Liver (tissue), 9 donors: ENCODE data around the gene JCHAIN. TPM values are rescaled to one million over a fixed set of nuclear protein-coding genes. Genes with fewer than 3 reads are reported as not detected.
"Not testable (repeated sequence)": the region's sequence is repeated elsewhere in the genome, so short reads cannot be mapped to it uniquely, and the experiment has no call there.

ENCODE experiments used
- DNase-seq: peaks from one replicate; pipeline ENCODE4 v3.0.0-alpha.2; 2017; ENCODE audit warnings: low spot score
- H3K27ac ChIP-seq, 2 donors: one replicate each; pipeline ENCODE4 v1.7.0; 2013; ENCODE audit warnings: inconsistent platforms in 2 of 2, low read length in 2 of 2, control low read depth in 1 of 2, low read depth in 1 of 2, mild to moderate bottlenecking in 1 of 2
- H3K27me3 ChIP-seq, 4 donors: one replicate each; pipeline versions ENCODE4 v1.6.1 to v1.7.0; 2013; ENCODE audit warnings: low read length in 3 of 4, inconsistent platforms in 1 of 4, mild to moderate bottlenecking in 1 of 4, moderate library complexity in 1 of 4; ENCODE audit not compliant: control insufficient read depth in 4 of 4, insufficient read depth in 4 of 4
- H3K36me3 ChIP-seq, 4 donors: one replicate each; pipeline versions ENCODE4 v1.6.1 to v1.7.0; 2013; ENCODE audit warnings: low read length in 3 of 4, mild to moderate bottlenecking in 3 of 4, low read depth in 1 of 4, moderate library complexity in 1 of 4; ENCODE audit not compliant: control insufficient read depth in 4 of 4, insufficient read depth in 3 of 4
- H3K4me1 ChIP-seq, 4 donors: one replicate each; pipeline versions ENCODE4 v1.6.1 to v1.7.0; 2013; ENCODE audit warnings: low read length in 3 of 4, mild to moderate bottlenecking in 3 of 4, moderate library complexity in 1 of 4; ENCODE audit not compliant: control insufficient read depth in 4 of 4, insufficient read depth in 4 of 4
- H3K4me3 ChIP-seq, 3 donors: one replicate each; pipeline versions ENCODE4 v1.6.1 to v1.7.0; 2013; ENCODE audit warnings: low read length in 3 of 3, control low read depth in 1 of 3, low read depth in 1 of 3, mild to moderate bottlenecking in 1 of 3
- H3K9ac ChIP-seq, 2 donors: one replicate each; pipeline ENCODE4 v1.7.0; 2013; ENCODE audit warnings: low read length in 2 of 2, mild to moderate bottlenecking in 2 of 2, moderate library complexity in 2 of 2, control low read depth in 1 of 2, low read depth in 1 of 2
- H3K9me3 ChIP-seq, 4 donors: one replicate each; pipeline versions ENCODE4 v1.6.1 to v1.7.0; 2013; ENCODE audit warnings: low read length in 3 of 4; ENCODE audit not compliant: control insufficient read depth in 4 of 4
- EGR1 ChIP-seq, 2 donors: IDR thresholded peaks; 2 replicates each; pipeline ENCODE4 v1.6.1; 2016 to 2018; ENCODE audit warnings: antibody characterized with exemption in 2 of 2, low read depth in 2 of 2
- FOXA1 ChIP-seq: IDR thresholded peaks from 2 replicates; pipeline ENCODE4 v1.6.1; 2016; ENCODE audit warnings: antibody characterized with exemption
- FOXA2 ChIP-seq: IDR thresholded peaks from 2 replicates; pipeline ENCODE4 v1.6.1; 2016; ENCODE audit warnings: antibody characterized with exemption
- GABPA ChIP-seq, 2 donors: IDR thresholded peaks in 1 of 2; conservative IDR thresholded peaks in 1 of 2; 2 replicates each; pipeline ENCODE4 v1.6.1; 2016; ENCODE audit warnings: antibody characterized with exemption in 2 of 2, mild to moderate bottlenecking in 1 of 2, moderate library complexity in 1 of 2
- HNF4A ChIP-seq, 2 donors: conservative IDR thresholded peaks; 2 replicates each; pipeline ENCODE4 v1.6.1; 2016; ENCODE audit warnings: antibody characterized with exemption in 2 of 2, mild to moderate bottlenecking in 2 of 2
- HNF4G ChIP-seq: IDR thresholded peaks from 2 replicates; pipeline ENCODE4 v1.6.1; 2016; ENCODE audit warnings: antibody characterized with exemption
- JUND ChIP-seq, 2 donors: IDR thresholded peaks; 2 replicates each; pipeline ENCODE4 v1.6.1; 2016; ENCODE audit warnings: antibody characterized with exemption in 2 of 2
- MAX ChIP-seq: IDR thresholded peaks from 2 replicates; pipeline ENCODE4 v1.6.1; 2016; ENCODE audit warnings: antibody characterized with exemption
- NR2F2 ChIP-seq: IDR thresholded peaks from 2 replicates; pipeline ENCODE4 v1.6.1; 2016; ENCODE audit warnings: antibody characterized with exemption
- RAD21 ChIP-seq, 2 donors: IDR thresholded peaks; 2 replicates each; pipeline ENCODE4 v1.6.1; 2016; ENCODE audit warnings: antibody characterized with exemption in 2 of 2, mild to moderate bottlenecking in 2 of 2
- RXRA ChIP-seq, 2 donors: IDR thresholded peaks; 2 replicates each; pipeline ENCODE4 v1.6.1; 2017 to 2018; ENCODE audit warnings: antibody characterized with exemption in 2 of 2, mild to moderate bottlenecking in 1 of 2
- SP1 ChIP-seq: IDR thresholded peaks from 2 replicates; pipeline ENCODE4 v1.6.1; 2018; ENCODE audit warnings: antibody characterized with exemption, mild to moderate bottlenecking
- TAF1 ChIP-seq: conservative IDR thresholded peaks from 2 replicates; pipeline ENCODE4 v1.6.1; 2016; ENCODE audit warnings: antibody characterized with exemption, mild to moderate bottlenecking
- YY1 ChIP-seq: IDR thresholded peaks from 2 replicates; pipeline ENCODE4 v1.6.1; 2016; ENCODE audit warnings: antibody characterized with exemption, mild to moderate bottlenecking
- WGBS: extraction: QIAGEN DNeasy Blood & Tissue Kit; methylation state at CpG from one replicate; pipeline ENCODE4 v1.1.7; 2013; 5-methylcytosine and 5-hydroxymethylcytosine counted together
- polyA plus RNA-seq, 2 donors: library from polyadenylated mRNA; stranded (reverse) in 1 of 2; unstranded in 1 of 2; fragments of 200-250 nt in 1 of 2; fragments of >200 nt in 1 of 2; fragmentation: Nextera tagmentation in 1 of 2; extraction: Ambion mirVana in 1 of 2; gene quantifications; one replicate each; pipeline versions ENCODE4 v1.2.1 to v1.2.3, GENCODE V29; 2013 to 2015
- total RNA-seq, 2 donors: library from RNA; depleted of rRNA; stranded (reverse); fragments of >200 nt; gene quantifications; one replicate each; pipeline ENCODE4 v1.2.3, GENCODE V29; 2014
- TF ChIP-seq, protein P1 (sequence below): fragments of 150-350 bp; IDR thresholded peaks from 2 replicates; pipeline ENCODE4 v1.5.1; 2017; ENCODE audit warnings: improper control_type of control experiment, low read depth, low read length; ENCODE audit not compliant: missing input control
- TF ChIP-seq, protein P2 (sequence below): IDR thresholded peaks from 2 replicates; pipeline ENCODE4 v1.6.1; 2016; ENCODE audit warnings: antibody characterized with exemption
- donor health status: healthy.
- donor health status: healthy.
- donor health status: healthy.
- donor health status: healthy.
- donor health status: healthy.

JCHAIN gene
- total and polyA plus RNA-seq, 4 donors: 2.1 to 69.5 (median 9.7) TPM

DNA sequence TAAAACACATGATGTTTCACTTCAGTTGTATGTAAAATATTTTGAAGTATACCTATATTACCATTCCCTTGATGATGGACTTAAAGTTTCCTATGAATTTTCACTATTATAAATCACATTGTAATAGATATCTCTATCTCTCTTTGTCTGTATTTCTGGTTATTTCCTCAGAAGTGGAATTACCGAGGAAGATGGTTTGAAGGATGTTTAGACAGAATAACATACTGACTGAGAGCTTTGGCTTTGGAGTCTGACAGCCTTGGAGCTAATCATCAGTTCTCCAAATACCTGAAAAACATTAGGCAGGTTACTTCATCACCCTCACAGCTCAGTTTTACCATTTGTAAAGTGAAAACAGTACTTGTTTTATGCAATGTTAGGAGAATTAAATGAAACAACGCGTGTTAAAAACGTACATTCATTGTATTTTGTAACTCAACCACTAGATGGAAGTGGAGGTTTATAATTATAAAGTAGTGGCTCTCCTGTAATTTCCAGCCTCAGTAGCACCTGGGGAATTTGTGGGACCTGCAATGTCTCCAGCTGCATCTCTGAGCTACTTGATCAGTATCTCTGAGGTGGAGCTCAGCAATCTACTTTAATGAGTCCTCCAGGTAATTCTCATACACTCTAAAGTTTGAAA, 14.3 kb downstream of the JCHAIN start:
- Histone ChIP-seq H3K9ac (peak overlapping the region in 1 of 2 donors; percentile 43), H3K27me3 (no peaks in the 10 kb centered on the region), H3K27ac (no peak overlapping the region), H3K9me3 (no peaks in the 10 kb centered on the region), H3K4me3 (no peak overlapping the region), H3K4me1 (peaks cover 0 to 4% (median 2%) of the 10 kb centered on the region in 4 donors), H3K36me3 (no peaks in the 10 kb centered on the region)
- TF ChIP-seq HNF4A (conservative IDR thresholded peaks at IDR 0.05) (no peak), RAD21 (IDR thresholded peaks at IDR 0.05) (peak; percentile 80 to 86), MAX (no peak)
- TF ChIP-seq, protein P1, sequence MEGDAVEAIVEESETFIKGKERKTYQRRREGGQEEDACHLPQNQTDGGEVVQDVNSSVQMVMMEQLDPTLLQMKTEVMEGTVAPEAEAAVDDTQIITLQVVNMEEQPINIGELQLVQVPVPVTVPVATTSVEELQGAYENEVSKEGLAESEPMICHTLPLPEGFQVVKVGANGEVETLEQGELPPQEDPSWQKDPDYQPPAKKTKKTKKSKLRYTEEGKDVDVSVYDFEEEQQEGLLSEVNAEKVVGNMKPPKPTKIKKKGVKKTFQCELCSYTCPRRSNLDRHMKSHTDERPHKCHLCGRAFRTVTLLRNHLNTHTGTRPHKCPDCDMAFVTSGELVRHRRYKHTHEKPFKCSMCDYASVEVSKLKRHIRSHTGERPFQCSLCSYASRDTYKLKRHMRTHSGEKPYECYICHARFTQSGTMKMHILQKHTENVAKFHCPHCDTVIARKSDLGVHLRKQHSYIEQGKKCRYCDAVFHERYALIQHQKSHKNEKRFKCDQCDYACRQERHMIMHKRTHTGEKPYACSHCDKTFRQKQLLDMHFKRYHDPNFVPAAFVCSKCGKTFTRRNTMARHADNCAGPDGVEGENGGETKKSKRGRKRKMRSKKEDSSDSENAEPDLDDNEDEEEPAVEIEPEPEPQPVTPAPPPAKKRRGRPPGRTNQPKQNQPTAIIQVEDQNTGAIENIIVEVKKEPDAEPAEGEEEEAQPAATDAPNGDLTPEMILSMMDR: peak; percentile 52
- no peak for DNase-seq
- 9% methylated on average over 4 of the region's 4 CpGs for whole genome bisulfite sequencing

DNA sequence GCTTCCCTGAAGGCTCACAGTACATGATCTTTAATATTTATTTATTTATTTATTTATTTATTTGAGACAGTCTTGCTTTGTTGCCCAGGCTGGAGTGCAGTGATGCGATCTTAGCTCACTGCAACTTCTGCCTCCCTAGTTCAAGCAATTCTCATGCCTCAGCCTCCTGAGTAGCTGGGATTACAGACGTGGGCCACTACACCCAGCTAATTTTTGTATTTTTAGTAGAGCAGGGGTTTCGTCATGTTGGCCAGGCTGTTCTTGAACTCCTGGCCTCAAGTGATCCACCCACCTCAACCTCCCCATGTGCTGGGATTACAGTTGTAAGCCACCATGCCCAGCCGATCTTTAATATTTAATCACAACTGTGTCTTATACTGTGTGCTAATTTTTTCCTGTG, 15.6 kb downstream of the JCHAIN start:
- DNase-seq, H3K36me3 ChIP-seq, H3K4me3 ChIP-seq, H3K27me3 ChIP-seq, H3K4me1 ChIP-seq, H3K9ac ChIP-seq, H3K27ac ChIP-seq, H3K9me3 ChIP-seq: not testable (repeated sequence)
- WGBS: 85% methylated on average over 4 of the region's 4 CpGs

GRCh38 chr4:70640192-70640591, 26.1 kb downstream of the JCHAIN start:
- H3K4me1 ChIP-seq: peaks cover 0 to 9% (median 3%) of the 10 kb centered on the region in 4 donors
- TF ChIP-seq, protein P1: no peak
- TF ChIP-seq FOXA1: no peak
- no peak for TF ChIP-seq HNF4G
- no peak for TF ChIP-seq NR2F2
- TF ChIP-seq RAD21 (IDR thresholded peaks at IDR 0.05): no peak
- no peak for TF ChIP-seq EGR1 (IDR thresholded peaks at IDR 0.05; ENCODE audit: low read depth in 2 of 2)
- TF ChIP-seq SP1: no peak
- no peak for TF ChIP-seq TAF1
- TF ChIP-seq GABPA (IDR thresholded peaks at IDR 0.05 in 1 of 2, conservative IDR thresholded peaks at IDR 0.05 in 1 of 2): no peak
- TF ChIP-seq FOXA2: no peak
- no peak for TF ChIP-seq RXRA (IDR thresholded peaks at IDR 0.05)
- TF ChIP-seq MAX: no peak
- no peak for TF ChIP-seq YY1
- TF ChIP-seq JUND (IDR thresholded peaks at IDR 0.05): no peak
- TF ChIP-seq, protein P2, sequence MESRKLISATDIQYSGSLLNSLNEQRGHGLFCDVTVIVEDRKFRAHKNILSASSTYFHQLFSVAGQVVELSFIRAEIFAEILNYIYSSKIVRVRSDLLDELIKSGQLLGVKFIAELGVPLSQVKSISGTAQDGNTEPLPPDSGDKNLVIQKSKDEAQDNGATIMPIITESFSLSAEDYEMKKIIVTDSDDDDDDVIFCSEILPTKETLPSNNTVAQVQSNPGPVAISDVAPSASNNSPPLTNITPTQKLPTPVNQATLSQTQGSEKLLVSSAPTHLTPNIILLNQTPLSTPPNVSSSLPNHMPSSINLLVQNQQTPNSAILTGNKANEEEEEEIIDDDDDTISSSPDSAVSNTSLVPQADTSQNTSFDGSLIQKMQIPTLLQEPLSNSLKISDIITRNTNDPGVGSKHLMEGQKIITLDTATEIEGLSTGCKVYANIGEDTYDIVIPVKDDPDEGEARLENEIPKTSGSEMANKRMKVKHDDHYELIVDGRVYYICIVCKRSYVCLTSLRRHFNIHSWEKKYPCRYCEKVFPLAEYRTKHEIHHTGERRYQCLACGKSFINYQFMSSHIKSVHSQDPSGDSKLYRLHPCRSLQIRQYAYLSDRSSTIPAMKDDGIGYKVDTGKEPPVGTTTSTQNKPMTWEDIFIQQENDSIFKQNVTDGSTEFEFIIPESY: no peak
- H3K27ac ChIP-seq: no peak overlapping the region
- WGBS: 91% methylated on average over 2 of the region's 2 CpGs
- H3K9ac ChIP-seq: no peak overlapping the region
- no peaks in the 10 kb centered on the region for H3K36me3 ChIP-seq
- H3K9me3 ChIP-seq: peaks cover 0 to 2% (median 0%) of the 10 kb centered on the region in 4 donors
- H3K27me3 ChIP-seq: no peaks in the 10 kb centered on the region
- H3K4me3 ChIP-seq: no peak overlapping the region
- DNase-seq: no peak
